Measurements from ENCODE around the gene GABRG1.

Gene GABRG1

GRCh38 chr4:46123913-46124755 lies at the start of gene GABRG1:
Gene GABRG1 (minus strand): TSS chr4:46124054. CDS start chr4:46123913, 141 bp downstream.
- no peak for DNase-seq

DNA sequence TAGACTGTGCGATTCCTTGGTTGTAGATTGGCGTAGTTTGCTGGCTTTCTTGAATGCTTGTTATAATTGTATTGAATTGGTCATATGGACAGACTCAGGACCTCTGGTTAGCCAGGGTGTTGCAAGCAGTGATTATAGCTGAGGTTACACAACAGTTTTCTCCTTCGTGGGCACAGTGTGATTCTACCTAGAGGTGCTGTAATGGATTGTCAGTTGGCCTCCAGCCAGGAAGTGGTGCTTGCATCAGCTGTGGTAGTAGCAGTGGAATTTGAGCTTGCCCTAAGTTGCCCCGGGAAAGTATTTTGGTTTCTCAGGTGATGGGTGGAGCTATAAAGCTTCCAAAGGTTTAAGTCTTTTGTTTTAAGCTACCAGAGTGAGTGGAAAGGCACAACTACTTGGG lies 23.1 kb upstream of the GABRG1 start:
- no peak for DNase-seq

- no peak for DNase-seq
Measured at GRCh38 chr4:46131498-46132057, 7.7 kb upstream of the GABRG1 start.

- no peak for DNase-seq
Measured at GRCh38 chr4:46124773-46125413, 1.0 kb upstream of the GABRG1 start.

DNA sequence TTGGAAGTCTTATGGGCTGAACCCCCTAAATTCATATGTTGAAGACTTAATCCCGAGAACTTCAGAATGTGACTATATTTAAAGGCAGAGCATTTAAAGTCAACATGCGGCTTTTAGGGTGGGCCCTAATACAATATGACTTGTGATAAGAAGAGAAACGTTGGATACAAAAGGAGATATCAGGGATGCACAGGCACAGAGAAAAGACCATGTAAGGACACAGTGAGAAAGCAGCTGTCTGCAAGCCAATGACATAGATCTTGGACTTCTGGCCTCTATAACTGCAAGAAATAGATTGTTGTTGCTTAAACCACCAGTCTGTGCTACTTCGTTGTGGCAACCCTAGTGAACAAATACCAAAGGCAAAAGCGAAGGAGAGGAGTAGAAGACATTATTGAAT lies 42.2 kb downstream of the GABRG1 start:
- no peak for DNase-seq

DNA sequence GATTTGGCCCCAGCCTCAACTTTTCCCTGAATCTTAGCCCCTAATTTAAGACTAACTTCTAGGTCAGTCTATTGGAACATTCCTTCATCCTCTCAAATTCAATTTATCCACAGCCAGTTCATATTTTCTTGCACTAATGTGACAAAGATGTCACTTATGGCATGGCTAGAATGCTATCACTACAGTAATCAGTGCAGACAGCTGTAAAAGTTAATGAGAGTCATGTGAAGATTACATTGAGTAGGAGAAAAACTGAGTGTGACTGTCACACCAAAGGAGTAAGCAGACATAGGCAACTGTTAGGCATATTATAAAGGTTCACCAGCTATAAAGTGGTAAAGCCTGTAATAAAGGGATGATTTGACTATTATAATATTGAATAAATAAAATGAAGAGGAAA lies 42.6 kb downstream of the GABRG1 start:
- no peak for DNase-seq

GRCh38 chr4:46073778-46074177 lies 50.1 kb downstream of the GABRG1 start:
- no peak for DNase-seq

- DNase-seq = no peak
Measured at GRCh38 chr4:46051392-46051791, 72.5 kb downstream of the GABRG1 start.

DNA sequence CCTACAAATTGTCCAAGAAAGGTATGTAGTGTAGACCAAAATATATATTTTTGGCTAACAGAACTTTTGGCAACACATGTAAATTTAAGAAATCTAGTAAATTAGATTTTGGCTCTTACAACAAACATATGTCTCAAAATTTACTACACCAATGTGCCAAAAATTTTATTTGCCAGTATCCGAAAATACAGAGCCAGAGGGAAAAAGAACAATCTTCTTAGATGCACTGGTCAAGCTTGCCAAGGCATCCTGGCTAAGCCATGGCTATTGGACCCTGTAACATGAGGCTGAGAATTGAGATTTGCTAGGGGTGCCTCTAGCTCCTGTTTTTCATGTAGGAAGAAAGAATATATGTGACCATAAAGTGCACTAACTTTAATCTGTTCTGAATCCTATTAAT lies 91.8 kb downstream of the GABRG1 start:
- DNase-seq = no peak

DNA sequence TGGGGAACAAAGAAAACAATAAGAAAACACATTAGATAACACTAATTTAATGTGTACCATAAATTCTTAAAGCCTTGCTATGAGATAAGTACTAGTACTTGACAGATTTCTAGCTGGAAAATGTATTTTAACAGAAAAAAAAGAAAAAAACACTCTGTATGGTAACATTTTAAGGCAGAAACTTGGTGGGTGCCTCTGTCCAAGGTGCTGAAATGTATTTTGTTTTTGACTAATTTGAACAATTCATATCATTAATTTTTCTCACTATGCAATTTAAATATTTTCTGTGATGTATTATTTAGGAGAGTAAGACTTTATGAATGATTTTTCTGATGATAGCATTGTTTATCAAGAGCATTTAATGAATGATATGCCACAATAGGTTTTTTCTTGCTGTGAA lies 107.5 kb downstream of the GABRG1 start:
- no peak for DNase-seq

- no peak for DNase-seq
Measured at GRCh38 chr4:45992728-45993127, 131.1 kb downstream of the GABRG1 start.

DNA sequence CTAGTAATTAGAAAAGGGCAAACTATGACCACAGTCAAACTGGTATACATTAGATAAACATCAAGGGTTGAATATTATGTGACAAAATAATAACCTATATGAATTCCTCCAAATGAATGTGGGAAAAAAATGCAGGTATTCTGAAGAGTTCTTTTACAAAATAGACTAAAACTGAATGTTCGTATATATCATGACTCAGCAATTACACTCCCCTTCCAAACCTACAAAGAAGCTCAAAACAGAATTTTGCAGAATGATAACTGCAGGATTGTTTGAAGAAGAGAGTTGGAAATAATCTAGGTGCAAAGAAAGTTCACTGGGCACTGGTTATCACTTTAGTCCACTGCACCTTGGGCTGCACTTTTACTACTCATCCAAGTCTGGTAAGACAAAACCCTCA lies 134.1 kb downstream of the GABRG1 start:
- no peak for DNase-seq

DNA sequence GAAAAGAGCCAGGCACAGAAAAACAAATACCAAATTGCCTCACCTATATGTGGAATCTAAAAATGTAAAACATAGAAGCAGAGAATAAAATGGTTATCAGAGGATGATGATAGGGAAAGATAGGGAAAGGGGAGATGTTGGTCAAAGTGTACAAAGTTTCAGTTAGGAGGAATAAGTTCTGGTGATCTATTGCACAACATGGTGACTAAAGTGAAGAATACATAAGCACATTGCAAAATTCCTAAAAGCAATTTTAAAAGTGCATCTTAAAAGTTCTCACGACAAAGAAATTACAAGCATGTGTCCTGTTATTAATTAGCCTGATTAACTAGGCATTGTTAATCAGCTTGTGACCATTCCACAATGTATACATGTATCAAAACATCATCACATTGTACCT lies 136.0 kb downstream of the GABRG1 start:
- DNase-seq = no peak
